IPS-11a (cell line): Measurements from ENCODE around the gene ODAD4.
A peak's percentile ranks its signal among the peaks of the same experiment; 100 is the strongest.

Experiments used
- H3K4me3 ChIP-seq: one replicate; pipeline ENCODE4 v1.5.1; 2013; ENCODE audit warnings: low read depth, low read length, control low read depth

The ODAD4 gene

GRCh38 chr17:41939693-41940090 lies 9.3 kb downstream of the ODAD4 start:
- no peak overlapping the region for H3K4me3 ChIP-seq

- H3K4me3 ChIP-seq: no peak overlapping the region
Measured at GRCh38 chr17:41941168-41941567, 10.8 kb downstream of the ODAD4 start.

GRCh38 chr17:41942626-41943373 lies 12.4 kb downstream of the ODAD4 start:
- no peak overlapping the region for H3K4me3 ChIP-seq

- H3K4me3 ChIP-seq: no peak overlapping the region
Measured at GRCh38 chr17:41943492-41943891, 13.1 kb downstream of the ODAD4 start.

- H3K4me3 ChIP-seq: no peak overlapping the region
Measured at GRCh38 chr17:41944943-41945342, 14.5 kb downstream of the ODAD4 start.

- H3K4me3 ChIP-seq: no peak overlapping the region
Measured at GRCh38 chr17:41948762-41949460, 18.5 kb downstream of the ODAD4 start.

- no peak overlapping the region for H3K4me3 ChIP-seq
Measured at GRCh38 chr17:41956522-41956921, 26.1 kb downstream of the ODAD4 start.

GRCh38 chr17:41957031-41957868 lies 26.8 kb downstream of the ODAD4 start:
- H3K4me3 ChIP-seq: no peak overlapping the region

- H3K4me3 ChIP-seq: no peak overlapping the region
Measured at GRCh38 chr17:41957869-41958439, 27.5 kb downstream of the ODAD4 start.

- no peak overlapping the region for H3K4me3 ChIP-seq
Measured at GRCh38 chr17:41959030-41959335, 28.6 kb downstream of the ODAD4 start.

- H3K4me3 ChIP-seq: no peak overlapping the region
Measured at GRCh38 chr17:41959336-41960095, 29.1 kb downstream of the ODAD4 start.

- H3K4me3 ChIP-seq: no peak overlapping the region
Measured at GRCh38 chr17:41962111-41962510, 31.7 kb downstream of the ODAD4 start.

- H3K4me3 ChIP-seq: no peak overlapping the region
Measured at GRCh38 chr17:41962768-41963434, 32.5 kb downstream of the ODAD4 start.

- H3K4me3 ChIP-seq: peak overlapping the region; percentile 64
Measured at GRCh38 chr17:41965694-41966462, 35.5 kb downstream of the ODAD4 start.

GRCh38 chr17:41966463-41967140 lies 36.2 kb downstream of the ODAD4 start, which contains the start of gene CNP:
Gene CNP, plus strand, starts transcription at chr17:41966795. Its CDS starts 90 bp downstream, at chr17:41966885.
- H3K4me3 ChIP-seq: peak within 1 kb of the TSS; percentile 64

GRCh38 chr17:41967141-41967920 lies 36.9 kb downstream of the ODAD4 start:
- peak overlapping the region; percentile 64 for H3K4me3 ChIP-seq

GRCh38 chr17:41967921-41968578 lies 37.6 kb downstream of the ODAD4 start:
- H3K4me3 ChIP-seq: no peak overlapping the region
